Stimulated activated naive CD4-positive, alpha-beta T cell (primary cell): ENCODE measurements around the gene SMYD3.
"Not testable (repeated sequence)": the region's sequence is repeated elsewhere in the genome, so short reads cannot be mapped to it uniquely, and the experiment has no call there.

Source experiments
- DNase-seq, 6 experiments: peaks; one replicate each; lab custom pipeline; 2025; lab: John Stamatoyannopoulos, UW

SMYD3 gene

DNA sequence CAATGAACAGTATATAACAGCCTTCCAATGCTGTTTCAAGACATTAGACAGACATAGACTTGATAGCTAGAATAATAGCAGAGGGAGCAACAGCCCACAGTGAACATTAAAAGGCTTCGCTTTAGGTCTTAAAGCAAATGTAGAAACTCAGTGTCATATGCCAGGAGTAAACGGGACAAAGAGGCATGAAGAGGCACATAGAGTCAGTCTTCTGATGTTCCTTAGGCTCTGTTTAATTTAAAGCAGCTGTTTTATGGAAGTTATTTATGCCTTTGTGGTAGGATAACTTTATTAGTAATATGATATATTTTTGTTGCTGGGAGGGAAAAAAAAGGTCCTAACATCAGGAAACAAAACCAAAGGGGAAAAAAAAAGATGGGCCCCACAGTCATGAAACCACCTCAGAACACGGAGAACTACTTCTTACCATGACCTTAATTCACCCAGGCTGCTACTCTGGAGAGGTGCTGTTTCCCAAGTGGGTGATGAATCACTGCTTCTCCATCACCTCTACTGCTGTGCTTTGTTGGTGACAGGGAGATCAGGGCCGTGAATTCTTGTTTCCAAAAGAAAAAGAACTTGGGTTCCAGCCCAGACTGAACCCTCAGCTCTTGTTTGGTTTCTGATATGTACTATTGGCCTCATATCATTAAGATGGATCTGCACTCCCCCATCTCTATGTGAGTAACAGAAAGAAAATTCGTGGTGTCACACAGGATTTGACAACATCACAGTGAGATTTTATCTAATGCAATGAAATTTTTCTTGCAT lies 735.4 kb downstream of the SMYD3 start:
- no peak for DNase-seq

DNA sequence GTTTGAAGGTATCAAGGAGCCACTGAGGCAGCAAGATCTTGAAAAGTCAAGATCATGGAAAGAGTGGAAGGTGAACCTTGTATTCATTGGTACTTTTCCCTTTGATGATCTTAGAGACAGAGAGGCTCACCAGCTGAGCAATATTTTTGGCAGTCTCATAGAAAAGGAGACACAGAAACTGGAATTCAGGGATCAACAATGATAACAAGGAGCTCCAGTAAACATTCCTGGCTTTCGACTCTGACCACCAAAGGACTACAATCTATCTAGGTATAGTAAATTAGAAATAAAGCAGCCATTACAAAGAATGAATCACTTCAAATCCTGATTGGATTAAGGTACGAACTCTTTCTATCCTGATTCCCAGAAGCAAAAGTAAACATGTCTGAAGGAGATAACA lies 736.9 kb downstream of the SMYD3 start:
- DNase-seq: no peak

DNA sequence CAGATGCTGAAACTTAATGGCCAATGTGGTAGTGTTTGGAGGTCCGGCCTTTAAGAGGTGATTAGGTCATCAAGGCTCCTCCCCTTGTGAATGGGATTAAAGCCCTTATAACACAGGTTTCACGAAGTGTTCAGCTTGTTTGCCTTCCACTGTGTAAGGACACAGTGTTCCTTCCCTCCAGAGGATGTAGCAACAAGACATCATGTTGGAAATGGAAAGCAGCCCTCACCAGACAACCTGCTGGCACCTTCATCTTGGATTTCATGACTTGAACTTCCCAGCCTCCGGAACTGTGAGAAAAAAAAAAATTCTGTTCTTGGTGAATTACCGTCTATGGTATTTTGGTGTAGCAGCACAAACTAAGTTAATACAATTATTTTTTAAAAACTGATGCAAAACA lies 738.5 kb downstream of the SMYD3 start:
- DNase-seq: no peak

DNA sequence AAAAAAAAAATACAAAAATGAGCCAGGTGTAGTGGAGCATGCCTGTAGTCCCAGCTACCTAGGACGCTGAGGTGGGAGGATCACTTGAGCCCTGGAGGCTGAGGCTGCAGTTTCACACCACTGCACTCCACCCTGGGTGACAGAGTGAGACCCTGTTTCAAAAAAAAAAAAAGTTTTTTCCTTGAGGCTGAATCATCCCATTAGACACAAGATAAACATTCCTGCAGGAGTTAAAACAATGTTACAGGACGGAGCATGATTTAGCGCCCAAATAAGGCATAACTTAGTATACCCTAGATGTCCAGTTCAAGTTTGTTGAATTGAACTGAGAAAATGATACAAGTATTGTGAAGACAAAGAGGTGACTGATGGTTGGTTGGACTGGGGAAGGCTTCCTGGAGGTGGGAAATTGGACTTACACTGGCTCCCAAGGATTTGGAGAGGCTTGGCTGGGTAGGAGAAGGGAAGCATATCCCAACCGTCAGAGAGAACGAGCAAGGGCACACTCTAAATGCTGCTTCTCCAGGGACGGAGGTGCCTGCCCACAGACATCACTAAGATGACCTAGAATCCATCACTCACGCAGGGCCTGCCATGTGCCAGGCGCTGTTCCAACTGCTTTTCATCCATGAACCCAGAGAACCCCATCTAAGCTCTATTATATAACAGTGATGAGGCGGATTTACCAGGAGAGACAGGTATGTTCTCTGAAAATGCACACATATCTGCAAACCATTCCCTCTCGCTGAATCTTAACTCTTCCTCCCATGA lies 741.7 kb downstream of the SMYD3 start:
- DNase-seq: no peak

DNA sequence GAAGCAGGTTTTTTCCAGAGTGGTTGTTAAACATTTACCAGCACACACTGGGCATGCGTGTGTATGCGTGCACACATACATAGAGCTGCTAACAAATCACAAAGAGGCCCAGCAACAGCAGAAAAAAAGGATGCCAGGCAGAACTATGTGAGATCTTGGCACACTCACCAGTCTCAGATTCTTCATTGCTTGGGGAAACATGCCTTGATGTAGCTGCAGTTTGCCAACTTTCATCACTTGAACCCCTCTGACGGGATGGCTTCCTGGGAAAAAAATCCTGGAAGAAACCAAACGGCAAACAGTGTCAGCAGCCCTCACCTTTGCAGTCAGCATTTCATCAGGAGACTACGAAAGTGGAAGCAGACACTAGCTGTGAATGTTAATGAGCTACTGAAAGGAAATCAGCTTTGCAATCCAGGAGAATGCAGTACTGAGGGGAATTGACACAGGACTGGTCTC lies 743.2 kb downstream of the SMYD3 start:
- no peak for DNase-seq

DNA sequence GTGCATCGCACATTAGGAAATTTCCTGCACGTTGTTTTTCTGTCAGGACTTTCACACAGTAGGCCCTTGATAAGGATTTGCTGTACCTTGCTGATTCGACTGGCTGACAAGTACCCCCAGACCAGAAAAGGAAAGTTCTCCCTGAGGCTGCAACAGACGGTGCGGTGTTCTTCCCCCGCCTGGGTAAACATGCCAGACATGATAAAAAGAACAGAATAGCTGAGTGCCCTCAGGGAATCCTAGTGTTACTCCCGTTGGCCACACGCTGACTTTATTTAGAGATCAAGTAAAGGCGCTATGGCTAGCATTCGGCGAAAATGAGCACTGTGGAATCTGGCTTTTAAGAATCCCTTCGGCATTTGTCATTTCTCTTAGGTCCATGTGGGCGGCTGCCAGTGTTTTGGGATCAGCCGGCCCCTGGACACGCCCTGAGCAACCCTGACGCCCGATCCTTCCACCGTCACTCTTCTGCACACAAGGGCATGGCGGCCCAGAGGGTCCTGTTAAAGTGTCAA lies 744.6 kb downstream of the SMYD3 start:
- no peak for DNase-seq

DNA sequence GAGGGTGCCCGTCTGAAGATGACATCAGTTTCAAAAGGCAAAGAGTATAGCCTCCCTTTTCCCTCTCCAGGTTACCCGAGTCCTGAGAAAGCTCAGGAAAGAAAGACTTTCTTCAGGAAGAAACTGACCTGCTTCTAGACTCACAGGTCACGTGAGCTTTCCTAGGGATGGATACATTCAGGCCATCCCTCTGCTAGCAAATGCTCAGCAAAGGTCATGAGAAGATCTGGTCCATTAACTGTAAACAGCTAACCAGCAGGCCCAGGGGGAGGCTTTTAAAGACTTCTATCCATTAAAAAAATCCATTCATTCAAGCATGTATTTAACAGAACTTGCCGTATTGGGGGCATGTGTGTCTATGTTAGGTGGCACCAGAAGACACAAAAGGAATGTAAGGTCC lies 746.8 kb downstream of the SMYD3 start:
- no peak for DNase-seq

DNA sequence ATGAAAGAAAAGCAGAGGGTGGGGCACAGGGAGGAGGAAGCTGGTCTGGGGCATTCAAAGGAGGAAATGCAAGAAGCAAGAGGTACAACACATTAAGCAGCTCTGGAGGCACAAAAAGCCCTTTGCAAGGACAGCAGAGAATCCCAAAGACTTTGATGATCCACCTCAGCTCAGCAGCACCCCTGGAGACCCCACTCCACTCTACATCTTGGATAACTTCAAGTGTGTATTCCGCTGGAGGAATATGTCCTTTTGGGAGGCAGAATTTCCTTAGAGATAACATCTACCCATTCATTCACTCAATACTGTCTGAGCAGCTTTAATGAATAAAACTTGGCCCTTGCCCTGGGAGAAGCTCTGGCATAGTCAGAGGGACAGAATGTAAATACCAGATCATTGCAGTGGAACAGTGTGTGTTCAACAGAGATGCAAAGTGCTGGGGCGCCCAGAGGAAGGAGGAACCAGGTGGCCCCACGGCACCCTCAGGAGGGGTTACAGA lies 752.6 kb downstream of the SMYD3 start:
- DNase-seq: no peak

DNA sequence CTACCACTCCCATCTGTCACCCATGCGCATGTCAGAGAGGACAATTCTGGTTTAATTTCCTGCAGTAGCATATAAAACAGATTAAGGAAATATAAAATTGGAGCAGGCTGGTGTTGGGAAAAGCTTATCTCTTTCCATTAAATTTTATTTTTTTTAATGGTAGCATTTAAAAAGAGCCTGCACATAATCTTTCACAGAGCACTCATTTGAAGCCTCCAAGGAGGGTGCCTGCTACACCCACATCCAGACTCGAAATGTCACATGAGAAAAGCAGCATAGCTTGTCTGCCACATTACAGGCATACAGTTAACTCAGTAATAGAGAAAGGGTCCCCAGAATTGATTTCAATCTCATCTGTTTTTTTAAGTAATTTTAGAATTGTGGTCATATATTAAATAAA lies 753.3 kb downstream of the SMYD3 start:
- DNase-seq: no peak

DNA sequence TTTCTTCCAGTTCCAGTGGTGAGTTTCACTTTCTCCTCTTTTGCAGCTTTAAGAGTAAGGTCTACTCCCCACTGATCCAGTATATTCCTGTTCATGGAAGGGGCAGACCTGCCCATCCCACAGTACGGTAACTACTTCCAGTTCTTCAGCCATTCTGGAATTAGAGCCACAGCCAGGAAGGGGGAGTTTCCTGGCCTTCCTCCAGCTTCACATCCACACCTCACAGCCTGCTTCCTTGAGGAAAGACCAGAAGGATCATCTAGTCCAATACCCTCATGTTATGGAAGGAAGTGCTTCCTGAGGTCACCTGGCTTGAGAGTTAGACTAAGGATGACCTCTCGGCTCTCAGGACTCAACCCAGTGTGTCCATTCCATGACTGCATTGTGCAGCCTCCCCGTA lies 754.5 kb downstream of the SMYD3 start:
- no peak for DNase-seq

DNA sequence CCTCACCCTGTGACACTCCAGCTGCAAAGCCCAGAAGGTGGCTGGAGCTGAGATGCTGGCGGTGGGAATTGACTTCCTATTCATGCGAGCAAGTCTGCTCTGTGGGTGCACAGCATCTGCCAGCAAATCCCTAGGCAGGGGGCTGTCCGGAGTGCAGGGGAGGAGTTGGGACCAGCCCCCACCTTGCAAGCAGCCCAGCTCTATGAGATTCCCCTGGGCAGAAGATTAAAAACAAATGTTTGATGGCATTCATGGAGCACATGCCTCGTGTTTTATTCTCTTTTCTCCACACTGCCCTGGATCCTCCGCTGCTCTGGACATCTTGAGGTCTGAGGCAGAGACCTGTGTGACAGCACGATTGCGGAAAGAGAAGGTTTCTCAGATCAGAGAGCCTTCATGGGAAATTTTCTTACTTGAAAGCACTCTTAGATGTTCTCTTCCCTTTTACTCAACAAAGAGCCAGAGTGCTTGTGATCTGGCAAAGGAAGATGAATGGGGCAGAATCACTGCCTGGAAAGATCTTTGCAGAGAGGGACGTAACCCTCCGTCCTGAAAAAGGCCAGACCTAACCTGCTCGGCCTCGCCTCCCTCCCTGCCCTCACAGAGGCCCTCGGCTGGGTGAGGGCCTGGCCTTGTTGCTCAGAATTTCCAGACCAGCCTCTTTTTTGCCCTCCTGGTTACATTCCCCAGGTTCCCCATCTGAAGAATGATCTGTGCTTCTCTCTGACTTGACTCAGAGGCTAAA lies 755.2 kb downstream of the SMYD3 start:
- no peak for DNase-seq

DNA sequence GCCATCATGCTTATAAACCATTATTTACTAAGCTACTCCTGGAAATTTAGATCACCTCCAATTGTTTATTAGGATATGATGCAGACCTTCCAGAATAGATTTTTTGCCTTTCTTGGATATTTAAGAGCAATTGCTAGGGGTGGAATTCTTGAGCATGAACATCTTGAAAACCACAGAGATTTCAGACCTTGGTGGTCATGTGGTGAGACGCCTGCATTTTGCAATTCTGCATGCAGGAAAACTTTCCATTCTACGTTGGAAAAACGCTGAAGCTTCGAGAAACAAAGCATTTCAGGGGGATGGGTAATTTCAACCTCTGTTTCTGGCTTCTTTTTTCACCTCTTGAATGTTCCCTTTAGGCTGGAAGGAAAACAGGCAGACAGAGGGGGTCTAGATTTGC lies 756.0 kb downstream of the SMYD3 start:
- no peak for DNase-seq

DNA sequence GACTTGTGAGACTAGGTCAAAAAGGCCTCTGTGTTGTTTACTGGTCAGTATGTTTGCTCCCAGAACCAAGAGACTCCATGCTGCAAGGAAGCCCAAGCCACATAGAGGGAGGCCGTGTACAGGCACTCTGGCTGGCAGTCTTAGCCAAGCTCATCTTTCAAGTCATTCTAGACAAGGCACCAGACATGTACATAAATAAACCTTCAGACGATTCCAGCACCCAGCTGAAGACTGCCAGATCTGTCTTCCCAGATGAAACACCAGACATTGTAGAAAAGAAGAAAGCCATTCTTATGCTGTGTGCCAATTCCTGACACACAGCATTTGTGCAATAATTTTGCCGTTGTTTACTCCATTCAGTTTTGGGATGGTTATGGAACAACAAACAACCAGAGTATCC lies 756.8 kb downstream of the SMYD3 start:
- no peak for DNase-seq

DNA sequence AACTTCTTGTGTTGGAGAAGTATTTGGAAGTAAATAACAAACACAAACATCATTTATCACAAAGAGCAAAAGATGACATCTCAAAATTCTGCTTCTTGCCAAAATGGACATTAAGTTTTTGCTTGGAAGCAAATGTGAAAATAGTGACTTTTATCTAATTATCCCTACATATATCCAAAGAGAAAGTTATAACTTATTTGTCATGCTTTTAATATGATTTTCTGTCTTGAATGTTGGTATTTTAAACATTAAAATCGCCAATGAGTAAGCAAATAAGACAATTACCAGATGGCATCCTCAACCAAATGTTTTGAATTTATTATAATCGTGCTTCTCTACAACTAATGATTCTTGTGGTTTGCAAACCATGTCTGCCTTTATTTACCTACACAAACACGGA lies 758.0 kb downstream of the SMYD3 start:
- DNase-seq: no peak

DNA sequence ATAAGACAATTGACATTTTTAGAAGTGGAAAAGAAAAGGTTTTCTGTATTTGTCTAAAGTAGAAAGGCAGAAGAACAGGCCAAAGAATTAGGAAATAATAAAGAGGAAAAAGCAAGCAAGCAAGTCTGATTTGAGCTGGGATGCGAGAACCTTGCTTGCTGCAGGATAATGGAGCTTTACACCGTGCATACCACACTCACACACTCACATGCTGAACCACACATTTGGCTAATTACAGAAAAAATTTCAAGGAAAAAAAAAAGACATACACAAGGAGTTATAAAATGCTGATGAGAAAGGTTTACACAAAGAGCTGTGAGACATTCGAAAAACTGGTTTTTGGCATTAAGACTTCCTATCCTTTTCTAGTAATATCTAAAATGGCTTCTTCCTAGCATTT lies 758.4 kb downstream of the SMYD3 start:
- no peak for DNase-seq

DNA sequence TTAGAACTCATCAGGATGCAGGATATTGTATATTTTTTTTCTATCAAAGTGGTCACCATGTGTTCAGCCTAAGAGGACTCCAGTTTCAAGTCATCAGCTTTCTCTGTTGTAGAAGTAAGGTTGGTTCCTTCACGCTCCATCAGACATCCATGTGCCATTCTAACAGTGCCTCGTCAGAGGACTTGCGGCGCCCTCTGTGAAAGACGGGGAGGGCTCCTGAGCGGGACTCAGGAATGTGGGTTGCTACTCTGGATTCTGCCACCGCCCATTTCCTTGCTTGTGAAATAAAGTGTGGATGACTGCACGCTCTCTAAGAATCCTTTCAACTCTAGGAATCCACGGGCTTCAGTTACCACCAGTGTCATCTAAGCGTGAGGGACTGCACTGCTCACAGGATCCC lies 758.8 kb downstream of the SMYD3 start:
- DNase-seq: no peak

DNA sequence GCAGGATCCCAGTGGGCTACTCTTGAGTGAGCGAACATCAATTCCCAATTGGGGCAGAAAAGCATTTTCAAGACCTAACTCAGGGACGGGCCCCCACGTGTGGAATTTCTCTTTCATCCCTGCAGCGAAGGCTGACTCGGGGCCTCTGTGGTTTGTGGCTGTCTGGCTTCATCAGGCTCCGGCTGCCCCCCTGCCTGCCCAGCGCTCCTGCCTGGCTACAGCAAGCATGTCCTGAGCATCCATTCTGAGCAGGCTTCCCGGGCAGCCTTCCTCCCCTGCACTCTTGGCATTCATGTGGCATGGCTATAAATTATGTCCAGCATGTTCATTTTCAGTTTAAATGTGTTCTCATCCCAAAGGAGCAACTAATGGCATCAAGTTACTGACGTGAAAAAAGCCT lies 764.2 kb downstream of the SMYD3 start:
- no peak for DNase-seq

DNA sequence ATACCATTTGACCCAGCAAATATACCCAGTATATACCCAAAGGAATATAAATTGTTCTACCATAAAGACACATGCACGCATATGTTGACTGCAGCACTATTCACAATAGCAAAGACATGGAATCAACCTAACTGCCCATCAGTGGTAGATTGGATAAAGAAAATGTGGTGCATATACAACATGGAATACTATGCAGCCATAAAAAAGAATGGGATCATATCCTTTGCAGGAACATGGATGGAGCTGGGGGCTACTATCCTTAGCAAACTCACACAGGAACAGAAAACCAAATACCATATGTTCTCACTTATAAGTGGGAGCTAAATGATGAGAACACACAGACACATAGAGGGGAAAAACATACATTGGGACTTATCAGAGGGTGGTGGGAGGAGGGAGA lies 766.7 kb downstream of the SMYD3 start:
- not testable (repeated sequence) for DNase-seq

DNA sequence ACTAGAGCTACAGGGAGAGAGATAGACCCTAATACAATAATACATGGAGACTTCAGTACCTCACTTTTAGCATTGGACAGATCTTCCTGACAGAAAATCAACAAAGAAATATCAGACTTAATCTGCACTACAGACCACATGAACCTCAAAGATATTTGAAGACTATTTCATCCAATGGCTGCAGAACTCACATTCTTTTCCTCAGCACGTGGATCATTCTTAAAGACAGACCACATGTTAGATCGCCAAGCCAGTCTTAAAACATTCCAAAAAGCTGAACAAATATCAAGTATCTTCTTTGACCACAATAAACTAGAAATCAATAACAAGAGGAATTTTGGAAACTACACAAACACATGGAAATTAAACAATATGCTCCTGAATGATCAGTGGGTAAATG lies 776.3 kb downstream of the SMYD3 start:
- DNase-seq: no peak

DNA sequence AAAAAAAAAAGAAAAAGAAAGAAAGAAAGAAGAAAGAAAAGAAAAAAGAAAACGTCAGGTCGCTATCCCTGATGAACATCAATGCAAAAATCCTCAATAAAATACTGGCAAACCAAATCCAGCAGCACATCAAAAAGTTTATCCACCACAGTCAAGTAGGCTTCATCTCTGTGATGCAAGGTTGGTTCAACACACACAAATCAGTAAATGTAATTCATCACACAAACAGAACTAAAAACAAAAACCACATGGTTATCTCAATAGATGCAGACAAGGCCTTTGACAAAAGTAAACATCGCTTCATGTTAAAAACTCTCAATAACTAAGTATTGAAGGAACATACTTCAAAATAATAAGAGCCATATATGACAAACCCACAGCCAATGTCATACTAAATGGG lies 779.0 kb downstream of the SMYD3 start:
- DNase-seq: not testable (repeated sequence)

DNA sequence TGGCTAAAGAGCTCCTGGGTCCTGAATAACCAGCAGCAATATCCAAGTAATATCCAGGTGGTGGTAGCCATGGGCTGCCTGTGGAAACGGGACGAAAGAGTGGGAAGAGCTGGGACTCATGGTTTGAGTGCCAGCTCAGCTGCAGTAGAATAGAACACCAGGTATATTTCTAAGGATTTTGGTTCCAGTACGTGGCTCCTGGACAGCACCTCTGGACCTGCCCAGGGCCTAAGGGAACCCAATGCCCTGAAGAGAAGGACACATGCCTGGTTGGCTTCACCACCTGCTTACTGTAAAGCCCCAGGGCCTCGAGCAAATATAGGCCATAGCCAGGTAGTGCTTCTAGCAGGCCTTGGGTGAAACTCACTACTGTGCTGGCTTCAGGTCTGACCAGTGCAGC lies 785.6 kb downstream of the SMYD3 start:
- no peak for DNase-seq

DNA sequence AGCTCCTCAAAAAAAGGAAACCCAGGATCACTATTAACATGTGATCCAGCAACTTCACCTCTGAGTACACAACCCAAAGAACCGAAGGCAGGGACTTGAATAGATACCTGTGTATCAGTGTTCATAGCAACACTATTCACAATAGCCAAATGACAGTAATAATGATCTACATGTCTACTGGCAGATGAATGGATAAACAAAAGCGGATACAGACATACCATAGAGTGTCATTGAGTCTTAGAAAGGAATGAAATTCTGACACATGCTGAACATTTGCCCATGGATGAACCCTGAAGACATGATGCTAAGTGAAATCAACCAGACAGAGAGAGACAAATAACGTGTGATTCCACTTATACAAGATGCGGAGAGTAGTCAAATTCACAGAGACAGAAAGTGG lies 788.1 kb downstream of the SMYD3 start:
- DNase-seq: no peak
